ENCODE measurements around the gene RGMB. TPM values are rescaled to one million over a fixed set of nuclear protein-coding genes. Genes with fewer than 3 reads are reported as not detected.

RGMB gene
- total RNA-seq, 1 experiment from 2014 or later, result 19.3 TPM

DNA sequence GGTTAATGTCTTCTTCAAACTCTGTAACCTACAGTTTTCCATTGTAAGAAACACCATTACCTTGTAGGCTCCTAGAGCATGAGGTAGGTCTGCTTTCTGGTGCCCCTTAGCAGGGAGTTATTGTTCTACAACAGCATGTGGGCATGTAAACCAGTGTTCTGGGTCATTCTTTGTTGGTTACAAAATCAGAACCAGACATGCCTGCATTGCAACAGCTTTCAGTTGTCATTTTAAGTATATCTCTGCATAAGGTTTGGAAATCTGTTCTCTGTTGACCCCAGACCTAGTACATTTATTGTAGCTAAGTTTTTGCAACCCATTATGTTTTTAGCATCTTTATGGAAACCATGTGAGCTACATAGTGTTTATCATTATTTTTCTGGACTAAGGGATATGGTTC lies 10.9 kb downstream of the RGMB start:
- TF ChIP-seq CTCF (conservative IDR thresholded peaks at IDR 0.05), result no peak
- no peak overlapping the region for H3K9ac ChIP-seq (ENCODE audit: extremely low read depth, insufficient read length, low read length)
- peaks cover 14% of the 10 kb centered on the region for H3K79me1 ChIP-seq (ENCODE audit: insufficient read depth, low read depth, low read length, poor library complexity, severe bottlenecking)
- no peaks in the 10 kb centered on the region for H3K23me2 ChIP-seq (ENCODE audit: insufficient read length, low read depth, low read length, poor library complexity, severe bottlenecking)
- H4K20me1 ChIP-seq (ENCODE audit: control insufficient read depth, insufficient read depth, insufficient read length), result no peaks in the 10 kb centered on the region
- no peak overlapping the region for H2BK5ac ChIP-seq (ENCODE audit: insufficient read length, low read length)
- no peak overlapping the region for H4K5ac ChIP-seq (ENCODE audit: insufficient read length, low read depth, low read length)
- no peak overlapping the region for H2AFZ ChIP-seq (ENCODE audit: low read length)
- H3K9me3 ChIP-seq (ENCODE audit: control insufficient read depth, low read depth, low read length), result no peaks in the 10 kb centered on the region
- H3K27ac ChIP-seq (ENCODE audit: insufficient read length, low read depth, low read length), result no peak overlapping the region
- Mint-ChIP-seq H3K27ac (no peak overlapping the region), H3K27me3 (ENCODE audit: low read depth) (no peaks in the 10 kb centered on the region), H3K36me3 (ENCODE audit: insufficient read depth in 1 of 3, low read depth in 3 of 3) (peaks cover 15 to 43% (median 42%) of the 10 kb centered on the region in 3 experiments), H3K4me3 (no peak overlapping the region), H3K4me1 (peaks cover 40 to 43% of the 10 kb centered on the region in 2 experiments), H3K9me3 (no peaks in the 10 kb centered on the region)
- H3K27me3 ChIP-seq (ENCODE audit: insufficient read depth, low read length), result no peaks in the 10 kb centered on the region
- no peak overlapping the region for H2BK15ac ChIP-seq (ENCODE audit: low read depth, low read length)
- H3K79me2 ChIP-seq (ENCODE audit: insufficient read depth, low read length), result peaks cover 8% of the 10 kb centered on the region; the same call in 1 of the 2 replicates
- H3T11ph ChIP-seq (ENCODE audit: low read length), result no peak overlapping the region
- no peak overlapping the region for H2BK120ac ChIP-seq (ENCODE audit: low read depth, low read length, poor library complexity, severe bottlenecking)
- H2BK12ac ChIP-seq (ENCODE audit: insufficient read length, low read depth, low read length), result no peak overlapping the region
- no peak overlapping the region for H3K23ac ChIP-seq (ENCODE audit: insufficient read length, low read depth, low read length)
- H3K14ac ChIP-seq (ENCODE audit: insufficient read depth, low read length), result no peak overlapping the region
- no peak overlapping the region for H3K4me2 ChIP-seq (ENCODE audit: insufficient read depth, insufficient read length, low read length)
- H3K4me1 ChIP-seq (ENCODE audit: insufficient read depth, low read length), result no peaks in the 10 kb centered on the region
- no peak overlapping the region for H3K4ac ChIP-seq (ENCODE audit: low read depth, low read length)
- no peak overlapping the region for H4K8ac ChIP-seq (replicated peaks; ENCODE audit: insufficient read length, low read depth, low read length)
- DNase-seq, result no peak
- H2AK5ac ChIP-seq (ENCODE audit: insufficient read length, low read length), result no peak overlapping the region
- H3K18ac ChIP-seq (ENCODE audit: insufficient read length, low read depth, low read length), result no peak overlapping the region
- H2BK20ac ChIP-seq (ENCODE audit: low read depth, low read length, poor library complexity, severe bottlenecking), result no peak overlapping the region
- H4K91ac ChIP-seq (ENCODE audit: insufficient read length, low read depth, low read length), result no peak overlapping the region
- H3K56ac ChIP-seq (ENCODE audit: insufficient read length, low read depth, low read length), result no peak overlapping the region
